GM12891 (cell line): ENCODE data around the gene PIPOX.

ENCODE experiments used
- PAX5 ChIP-seq: IDR thresholded peaks from 2 replicates; pipeline ENCODE4 v1.6.1; 2011; ENCODE audit warnings: low read length, moderate library complexity, mild to moderate bottlenecking; ENCODE audit not compliant: insufficient read depth, severe bottlenecking
- POLR2A ChIP-seq: IDR thresholded peaks from 2 replicates; pipeline ENCODE4 v1.6.1; 2011; ENCODE audit warnings: low read depth, low read length, control low read depth
- POLR2AphosphoS5 ChIP-seq: IDR thresholded peaks from 2 replicates; pipeline ENCODE4 v1.6.1; 2011; ENCODE audit warnings: low read depth, low read length, control low read depth
- POU2F2 ChIP-seq: IDR thresholded peaks from 2 replicates; pipeline ENCODE4 v1.6.1; 2011; ENCODE audit warnings: low read depth, mild to moderate bottlenecking, control low read depth, low read length, moderate library complexity
- SPI1 ChIP-seq: IDR thresholded peaks from 2 replicates; pipeline ENCODE4 v1.6.1; 2011; ENCODE audit warnings: low read depth, low read length, control low read depth
- TAF1 ChIP-seq: IDR thresholded peaks from 2 replicates; pipeline ENCODE4 v1.6.1; 2011; ENCODE audit warnings: low read depth, low read length, control low read depth

DNA sequence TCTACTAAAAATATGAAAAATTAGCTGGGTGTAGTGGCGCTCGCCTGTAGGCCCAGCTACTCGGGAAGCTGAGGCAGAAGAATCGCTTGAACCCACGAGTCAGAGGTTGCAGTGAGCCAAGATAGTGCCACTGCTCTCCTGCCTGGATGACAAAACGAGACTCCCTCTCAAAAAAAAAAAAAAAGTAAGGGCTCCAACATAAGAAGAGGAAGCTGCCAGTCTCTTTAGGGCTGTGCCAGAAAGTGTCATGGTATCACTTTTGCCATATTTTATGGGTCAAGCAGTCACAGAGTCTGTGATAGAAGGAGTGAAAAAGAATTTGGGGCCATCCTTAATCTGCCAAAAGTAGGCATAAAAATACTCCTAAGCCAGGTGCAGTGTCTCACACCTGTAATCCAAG, 1.4 kb upstream of the PIPOX start:
- TF ChIP-seq POLR2A = no peak
- TF ChIP-seq TAF1 = no peak
- no peak for TF ChIP-seq SPI1
- no peak for TF ChIP-seq POLR2AphosphoS5
- TF ChIP-seq POU2F2 = no peak
- no peak for TF ChIP-seq PAX5
